Upper lobe of left lung (tissue), 4 donors: ENCODE data around the gene DOHH.

Source experiments
- CTCF ChIP-seq, 6 experiments: fragments of 450-650 bp in 4 of 6; fragments of 200-600 bp in 2 of 6; sonication (generic) in 2 of 6; IDR thresholded peaks; one replicate each; pipeline ENCODE4 v1.5.1; 2016 to 2019; ENCODE audit warnings: antibody characterized with exemption in 6 of 6
- POLR2A ChIP-seq, 4 donors: fragments of 450-650 bp; IDR thresholded peaks; one replicate each; pipeline ENCODE4 v1.5.1; 2016 to 2017; ENCODE audit warnings: antibody characterized with exemption in 4 of 4, mild to moderate bottlenecking in 2 of 4

GRCh38 chr19:3530389-3530788 is 29.9 kb upstream of the DOHH start:
- TF ChIP-seq CTCF (IDR thresholded peaks at IDR 0.05) (no peak), POLR2A (IDR thresholded peaks at IDR 0.05) (no peak)
